HepG2 (cell line): Measurements from ENCODE around the gene PLEKHA6. TPM values are rescaled to one million over a fixed set of nuclear protein-coding genes. Genes with fewer than 3 reads are reported as not detected.

Experiments
- GATA4 ChIP-seq: sonication (generic); IDR thresholded peaks from 2 replicates; pipeline ENCODE4 v1.6.1; 2016; ENCODE audit warnings: antibody characterized with exemption, low read depth, borderline replicate concordance
- HDAC2 ChIP-seq: sonication (generic); formaldehyde crosslinking; IDR thresholded peaks from 2 replicates; pipeline ENCODE4 v1.4.0; 2020; ENCODE audit warnings: missing genetic modification reagents
- HOXA3 ChIP-seq: sonication (generic); formaldehyde crosslinking; IDR thresholded peaks from 2 replicates; pipeline ENCODE4 v1.5.0; 2020; ENCODE audit warnings: missing genetic modification reagents
- MYC ChIP-seq: sonication (generic); formaldehyde crosslinking; IDR thresholded peaks from 2 replicates; pipeline ENCODE4 v1.9.0; 2021; ENCODE audit warnings: missing genetic modification reagents, borderline replicate concordance
- SMAD3 ChIP-seq: sonication (generic); formaldehyde crosslinking; IDR thresholded peaks from 2 replicates; pipeline ENCODE4 v1.4.0; 2020; ENCODE audit warnings: missing genetic modification reagents
- SMC3 ChIP-seq: IDR thresholded peaks from 2 replicates; pipeline ENCODE4 v1.6.1; 2011; ENCODE audit warnings: low read length, improper control_type of control experiment
- ZBTB42 ChIP-seq: sonication (generic); formaldehyde crosslinking; IDR thresholded peaks from 2 replicates; pipeline ENCODE4 v1.5.0; 2020; ENCODE audit warnings: mild to moderate bottlenecking, missing genetic modification reagents
- ZNF205 ChIP-seq: IDR thresholded peaks from 2 replicates; pipeline ENCODE4 v1.6.1; 2018; ENCODE audit warnings: missing biosample characterization, missing genetic modification reagents
- ZNF629 ChIP-seq: sonication (generic); formaldehyde crosslinking; conservative IDR thresholded peaks from 2 replicates; pipeline ENCODE4 v1.5.0; 2020; ENCODE audit warnings: missing genetic modification reagents
- polyA plus RNA-seq, 8 experiments: library from polyadenylated mRNA; depleted of rRNA in 3 of 8; stranded (reverse) in 7 of 8; unstranded in 1 of 8; fragments of >200 nt; fragmentation: Illumina TruSeq in 4 of 8; extraction: Trizol in 4 of 8; gene quantifications; 2 replicates each; pipeline versions ENCODE4 v1.2.1 to v1.2.3, GENCODE V29; 2011 to 2016; ENCODE audit warnings: low read depth in 4 of 8, missing spikeins in 1 of 8, mixed read lengths in 1 of 8; ENCODE audit not compliant: insufficient read depth in 1 of 8
- total RNA-seq, 5 experiments: library from RNA; depleted of rRNA; stranded (reverse); fragments of >200 nt; fragmentation: Illumina TruSeq; extraction: Trizol; gene quantifications; 2 replicates each; pipeline ENCODE4 v1.2.3, GENCODE V29; 2016; ENCODE audit warnings: low read depth in 1 of 5
- TF ChIP-seq, protein P1 (sequence below), 2 experiments: fragments of 450-650 bp in 1 of 2; sonication (generic) in 1 of 2; formaldehyde crosslinking in 1 of 2; IDR thresholded peaks; 2 replicates each; pipeline versions ENCODE4 v1.6.1 to v1.8.0; 2016 to 2022; ENCODE audit warnings: antibody characterized with exemption in 1 of 2, mild to moderate bottlenecking in 1 of 2, missing genetic modification reagents in 1 of 2
- TF ChIP-seq, protein P2 (sequence below): IDR thresholded peaks from 2 replicates; pipeline ENCODE4 v1.6.1; 2016; ENCODE audit warnings: low read depth, borderline replicate concordance
- TF ChIP-seq, protein P3 (sequence below): IDR thresholded peaks from 2 replicates; pipeline ENCODE4 v1.6.1; 2016; ENCODE audit warnings: low read depth, control low read depth
- TF ChIP-seq, protein P4 (sequence below): sonication (generic); formaldehyde crosslinking; IDR thresholded peaks from 2 replicates; pipeline ENCODE4 v1.4.0; 2020; ENCODE audit warnings: missing genetic modification reagents
- TF ChIP-seq, protein P5 (sequence below): sonication (generic); formaldehyde crosslinking; IDR thresholded peaks from 2 replicates; pipeline ENCODE4 v1.9.0; 2021; ENCODE audit warnings: missing genetic modification reagents, borderline replicate concordance

The PLEKHA6 gene
- total and polyA plus RNA-seq, 2 of the 13 experiments (the other 11 are each of a cell fraction or from before 2014, with no cell fraction given): 5.3 to 11.4 TPM

DNA sequence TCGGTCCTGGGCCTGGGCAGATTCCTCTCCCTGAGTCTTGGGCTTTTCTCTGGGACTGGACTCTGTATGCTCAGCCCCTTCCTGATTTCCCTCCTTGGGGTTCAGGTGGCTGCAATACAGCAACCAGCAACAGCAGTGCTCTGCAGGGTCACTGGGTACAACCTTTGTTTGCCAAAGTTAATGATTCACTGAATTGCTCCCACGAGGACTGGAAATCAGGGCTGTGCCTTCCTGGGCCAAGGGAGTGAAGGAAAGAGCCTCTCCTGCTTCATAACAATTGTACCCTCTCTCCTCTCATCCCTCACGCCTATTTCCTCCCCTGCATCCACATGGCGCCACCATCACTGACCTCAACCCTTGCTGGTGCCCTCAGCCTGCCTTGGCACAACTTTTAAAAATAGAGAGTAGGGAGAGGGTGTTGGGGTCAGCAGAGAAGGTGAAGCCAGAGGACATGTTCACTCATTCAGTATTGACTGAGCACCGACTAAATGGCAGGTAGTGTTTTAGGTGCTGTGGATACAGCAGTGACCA is 93.2 kb downstream of the PLEKHA6 start (continued):
- TF ChIP-seq, protein P1, sequence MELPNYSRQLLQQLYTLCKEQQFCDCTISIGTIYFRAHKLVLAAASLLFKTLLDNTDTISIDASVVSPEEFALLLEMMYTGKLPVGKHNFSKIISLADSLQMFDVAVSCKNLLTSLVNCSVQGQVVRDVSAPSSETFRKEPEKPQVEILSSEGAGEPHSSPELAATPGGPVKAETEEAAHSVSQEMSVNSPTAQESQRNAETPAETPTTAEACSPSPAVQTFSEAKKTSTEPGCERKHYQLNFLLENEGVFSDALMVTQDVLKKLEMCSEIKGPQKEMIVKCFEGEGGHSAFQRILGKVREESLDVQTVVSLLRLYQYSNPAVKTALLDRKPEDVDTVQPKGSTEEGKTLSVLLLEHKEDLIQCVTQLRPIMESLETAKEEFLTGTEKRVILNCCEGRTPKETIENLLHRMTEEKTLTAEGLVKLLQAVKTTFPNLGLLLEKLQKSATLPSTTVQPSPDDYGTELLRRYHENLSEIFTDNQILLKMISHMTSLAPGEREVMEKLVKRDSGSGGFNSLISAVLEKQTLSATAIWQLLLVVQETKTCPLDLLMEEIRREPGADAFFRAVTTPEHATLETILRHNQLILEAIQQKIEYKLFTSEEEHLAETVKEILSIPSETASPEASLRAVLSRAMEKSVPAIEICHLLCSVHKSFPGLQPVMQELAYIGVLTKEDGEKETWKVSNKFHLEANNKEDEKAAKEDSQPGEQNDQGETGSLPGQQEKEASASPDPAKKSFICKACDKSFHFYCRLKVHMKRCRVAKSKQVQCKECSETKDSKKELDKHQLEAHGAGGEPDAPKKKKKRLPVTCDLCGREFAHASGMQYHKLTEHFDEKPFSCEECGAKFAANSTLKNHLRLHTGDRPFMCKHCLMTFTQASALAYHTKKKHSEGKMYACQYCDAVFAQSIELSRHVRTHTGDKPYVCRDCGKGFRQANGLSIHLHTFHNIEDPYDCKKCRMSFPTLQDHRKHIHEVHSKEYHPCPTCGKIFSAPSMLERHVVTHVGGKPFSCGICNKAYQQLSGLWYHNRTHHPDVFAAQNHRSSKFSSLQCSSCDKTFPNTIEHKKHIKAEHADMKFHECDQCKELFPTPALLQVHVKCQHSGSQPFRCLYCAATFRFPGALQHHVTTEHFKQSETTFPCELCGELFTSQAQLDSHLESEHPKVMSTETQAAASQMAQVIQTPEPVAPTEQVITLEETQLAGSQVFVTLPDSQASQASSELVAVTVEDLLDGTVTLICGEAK (IDR thresholded peaks at IDR 0.05): no peak
- TF ChIP-seq, protein P1 (CRISPR knock-in tag; IDR thresholded peaks at IDR 0.05): no peak
- TF ChIP-seq SMC3 (peak; percentile 32; the same call in 1 of the 2 replicates), ZNF205 (CRISPR knock-in tag) (no peak), HOXA3 (CRISPR knock-in tag) (no peak; the same call in 1 of the 2 replicates), SMAD3 (CRISPR knock-in tag) (peak; percentile 67; the same call in 1 of the 2 replicates), ZNF629 (CRISPR knock-in tag) (peak; percentile 39; the same call in 1 of the 2 replicates), ZBTB42 (CRISPR knock-in tag) (no peak), GATA4 (no peak), HDAC2 (CRISPR knock-in tag) (peak; percentile 88), MYC (CRISPR knock-in tag) (peak; percentile 72)
- TF ChIP-seq, protein P2, sequence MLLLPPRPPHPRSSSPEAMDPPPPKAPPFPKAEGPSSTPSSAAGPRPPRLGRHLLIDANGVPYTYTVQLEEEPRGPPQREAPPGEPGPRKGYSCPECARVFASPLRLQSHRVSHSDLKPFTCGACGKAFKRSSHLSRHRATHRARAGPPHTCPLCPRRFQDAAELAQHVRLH (CRISPR knock-in tag): peak; percentile 79; the same call in 1 of the 2 replicates
- TF ChIP-seq, protein P3, sequence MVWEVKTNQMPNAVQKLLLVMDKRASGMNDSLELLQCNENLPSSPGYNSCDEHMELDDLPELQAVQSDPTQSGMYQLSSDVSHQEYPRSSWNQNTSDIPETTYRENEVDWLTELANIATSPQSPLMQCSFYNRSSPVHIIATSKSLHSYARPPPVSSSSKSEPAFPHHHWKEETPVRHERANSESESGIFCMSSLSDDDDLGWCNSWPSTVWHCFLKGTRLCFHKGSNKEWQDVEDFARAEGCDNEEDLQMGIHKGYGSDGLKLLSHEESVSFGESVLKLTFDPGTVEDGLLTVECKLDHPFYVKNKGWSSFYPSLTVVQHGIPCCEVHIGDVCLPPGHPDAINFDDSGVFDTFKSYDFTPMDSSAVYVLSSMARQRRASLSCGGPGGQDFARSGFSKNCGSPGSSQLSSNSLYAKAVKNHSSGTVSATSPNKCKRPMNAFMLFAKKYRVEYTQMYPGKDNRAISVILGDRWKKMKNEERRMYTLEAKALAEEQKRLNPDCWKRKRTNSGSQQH (CRISPR knock-in tag): 0 out of 2 replicates have a peak, but pooled peaks have one; percentile 31
- TF ChIP-seq, protein P4, sequence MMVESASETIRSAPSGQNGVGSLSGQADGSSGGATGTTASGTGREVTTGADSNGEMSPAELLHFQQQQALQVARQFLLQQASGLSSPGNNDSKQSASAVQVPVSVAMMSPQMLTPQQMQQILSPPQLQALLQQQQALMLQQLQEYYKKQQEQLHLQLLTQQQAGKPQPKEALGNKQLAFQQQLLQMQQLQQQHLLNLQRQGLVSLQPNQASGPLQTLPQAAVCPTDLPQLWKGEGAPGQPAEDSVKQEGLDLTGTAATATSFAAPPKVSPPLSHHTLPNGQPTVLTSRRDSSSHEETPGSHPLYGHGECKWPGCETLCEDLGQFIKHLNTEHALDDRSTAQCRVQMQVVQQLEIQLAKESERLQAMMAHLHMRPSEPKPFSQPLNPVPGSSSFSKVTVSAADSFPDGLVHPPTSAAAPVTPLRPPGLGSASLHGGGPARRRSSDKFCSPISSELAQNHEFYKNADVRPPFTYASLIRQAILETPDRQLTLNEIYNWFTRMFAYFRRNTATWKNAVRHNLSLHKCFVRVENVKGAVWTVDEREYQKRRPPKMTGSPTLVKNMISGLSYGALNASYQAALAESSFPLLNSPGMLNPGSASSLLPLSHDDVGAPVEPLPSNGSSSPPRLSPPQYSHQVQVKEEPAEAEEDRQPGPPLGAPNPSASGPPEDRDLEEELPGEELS (CRISPR knock-in tag): peak; percentile 73; the same call in 1 of the 2 replicates
- TF ChIP-seq, protein P5, sequence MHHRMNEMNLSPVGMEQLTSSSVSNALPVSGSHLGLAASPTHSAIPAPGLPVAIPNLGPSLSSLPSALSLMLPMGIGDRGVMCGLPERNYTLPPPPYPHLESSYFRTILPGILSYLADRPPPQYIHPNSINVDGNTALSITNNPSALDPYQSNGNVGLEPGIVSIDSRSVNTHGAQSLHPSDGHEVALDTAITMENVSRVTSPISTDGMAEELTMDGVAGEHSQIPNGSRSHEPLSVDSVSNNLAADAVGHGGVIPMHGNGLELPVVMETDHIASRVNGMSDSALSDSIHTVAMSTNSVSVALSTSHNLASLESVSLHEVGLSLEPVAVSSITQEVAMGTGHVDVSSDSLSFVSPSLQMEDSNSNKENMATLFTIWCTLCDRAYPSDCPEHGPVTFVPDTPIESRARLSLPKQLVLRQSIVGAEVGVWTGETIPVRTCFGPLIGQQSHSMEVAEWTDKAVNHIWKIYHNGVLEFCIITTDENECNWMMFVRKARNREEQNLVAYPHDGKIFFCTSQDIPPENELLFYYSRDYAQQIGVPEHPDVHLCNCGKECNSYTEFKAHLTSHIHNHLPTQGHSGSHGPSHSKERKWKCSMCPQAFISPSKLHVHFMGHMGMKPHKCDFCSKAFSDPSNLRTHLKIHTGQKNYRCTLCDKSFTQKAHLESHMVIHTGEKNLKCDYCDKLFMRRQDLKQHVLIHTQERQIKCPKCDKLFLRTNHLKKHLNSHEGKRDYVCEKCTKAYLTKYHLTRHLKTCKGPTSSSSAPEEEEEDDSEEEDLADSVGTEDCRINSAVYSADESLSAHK (CRISPR knock-in tag): no peak
